Fibroblast of villous mesenchyme (primary cell): ENCODE results near the gene YAP1. TPM values are rescaled to one million over a fixed set of nuclear protein-coding genes. Genes with fewer than 3 reads are reported as not detected.

Source experiments
- DNase-seq: peaks from one replicate; pipeline ENCODE4 v3.0.0-alpha.2; 2010; ENCODE audit warnings: low read depth
- H3K4me3 ChIP-seq: 2 replicates; pipeline ENCODE4 v1.5.1; 2011; ENCODE audit warnings: low read depth, mild to moderate bottlenecking, low read length
- CTCF ChIP-seq: IDR thresholded peaks from 2 replicates; pipeline ENCODE4 v1.5.1; 2012; ENCODE audit warnings: low read depth, mild to moderate bottlenecking, low read length; ENCODE audit not compliant: insufficient read depth
- total RNA-seq: library from RNA; depleted of rRNA; stranded (reverse); fragments of >200 nt; gene quantifications from 2 replicates; pipeline ENCODE4 v1.2.3, GENCODE V29; 2012

The YAP1 gene
- total RNA-seq, 1 donor: 148 TPM

GRCh38 chr11:102073253-102073652, 37.0 kb upstream of the YAP1 start:
- no peak for DNase-seq
- TF ChIP-seq CTCF: no peak
- H3K4me3 ChIP-seq: no peak overlapping the region

- no peak for TF ChIP-seq CTCF
- DNase-seq: no peak
- no peak overlapping the region for H3K4me3 ChIP-seq
Measured at GRCh38 chr11:102079625-102080024, 30.6 kb upstream of the YAP1 start.

- DNase-seq: no peak
- no peak for TF ChIP-seq CTCF
- H3K4me3 ChIP-seq: no peak overlapping the region
Measured at GRCh38 chr11:102081313-102081712, 28.9 kb upstream of the YAP1 start.

GRCh38 chr11:102085864-102086551, 24.2 kb upstream of the YAP1 start:
- peak; percentile 18 for DNase-seq
- H3K4me3 ChIP-seq: no peak overlapping the region
- TF ChIP-seq CTCF: no peak

- TF ChIP-seq CTCF: no peak
- no peak overlapping the region for H3K4me3 ChIP-seq
- DNase-seq: no peak
Measured at GRCh38 chr11:102097186-102097585, 13.1 kb upstream of the YAP1 start.

- no peak for TF ChIP-seq CTCF
- H3K4me3 ChIP-seq: no peak overlapping the region
- DNase-seq: no peak
Measured at GRCh38 chr11:102099755-102100154, 10.5 kb upstream of the YAP1 start.
